Hematopoietic multipotent progenitor cell treated with erythropoietin and hydrocortisone succinate and interleukin-3 and kit ligand, for 17 days (in vitro differentiated cells): ENCODE measurements around the gene LRRC8E.
"Not testable (repeated sequence)": the region's sequence is repeated elsewhere in the genome, so short reads cannot be mapped to it uniquely, and the experiment has no call there.

Experiments used
- DNase-seq: peaks from one replicate; pipeline ENCODE4 v3.0.0-alpha.2; 2015; ENCODE audit warnings: low spot score

The LRRC8E gene

GRCh38 chr19:7920519-7921301 lies 32.4 kb downstream of the LRRC8E start:
- peak; percentile 98 for DNase-seq

DNA sequence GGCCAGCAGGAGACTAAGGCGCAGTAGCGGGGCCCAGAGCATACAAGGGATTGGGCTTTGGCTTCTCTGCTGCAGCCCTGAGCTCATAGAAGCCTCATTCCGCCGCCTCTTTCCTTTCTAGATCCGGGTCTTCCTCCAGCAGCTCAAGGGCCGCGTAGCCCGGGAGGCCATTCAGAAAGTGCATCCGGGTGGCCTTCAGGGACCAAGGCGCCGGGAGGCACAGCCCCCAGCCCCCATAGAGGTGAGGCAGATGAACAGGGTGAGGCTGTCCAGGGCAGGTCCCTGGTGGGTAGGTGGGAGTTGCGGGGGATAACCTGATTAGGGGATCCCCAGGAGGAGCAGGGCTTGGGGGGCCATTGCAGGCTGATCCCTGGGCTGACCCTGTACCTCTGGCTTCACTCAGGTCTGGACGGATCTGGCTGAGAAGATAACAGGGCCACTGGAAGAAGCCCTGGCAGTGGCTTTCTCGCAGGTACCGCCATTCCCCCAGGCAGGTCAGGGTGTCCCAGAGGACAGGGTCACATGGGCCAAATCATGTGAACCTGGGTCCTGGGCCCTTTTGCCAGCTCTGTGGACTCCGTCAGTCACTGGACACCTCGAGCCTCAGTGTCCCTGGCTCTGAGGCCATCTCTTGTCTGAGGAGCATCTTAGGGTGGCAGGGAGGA lies 33.1 kb downstream of the LRRC8E start:
- no peak for DNase-seq

GRCh38 chr19:7921967-7922835 lies 33.9 kb downstream of the LRRC8E start:
- DNase-seq: no peak

DNA sequence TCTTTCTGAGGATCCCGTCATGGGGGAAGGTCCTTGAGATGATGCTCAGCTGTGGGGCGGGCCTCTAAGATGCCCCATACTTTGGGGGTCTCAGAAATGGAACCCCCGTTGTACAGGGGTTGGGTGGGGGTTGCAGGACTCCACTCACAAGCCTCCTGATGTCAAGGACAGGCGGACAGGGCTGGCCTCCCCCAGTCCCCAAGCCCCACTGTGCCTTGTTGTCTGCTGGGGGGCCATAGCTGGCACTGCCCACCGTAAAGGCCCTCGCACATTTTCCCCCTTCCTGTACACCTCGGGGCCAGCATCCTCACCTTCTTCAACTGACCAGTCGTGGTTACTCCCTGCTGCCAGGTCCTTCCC lies 34.5 kb downstream of the LRRC8E start:
- DNase-seq: no peak

- no peak for DNase-seq
Measured at GRCh38 chr19:7923295-7924191, 35.2 kb downstream of the LRRC8E start.

DNA sequence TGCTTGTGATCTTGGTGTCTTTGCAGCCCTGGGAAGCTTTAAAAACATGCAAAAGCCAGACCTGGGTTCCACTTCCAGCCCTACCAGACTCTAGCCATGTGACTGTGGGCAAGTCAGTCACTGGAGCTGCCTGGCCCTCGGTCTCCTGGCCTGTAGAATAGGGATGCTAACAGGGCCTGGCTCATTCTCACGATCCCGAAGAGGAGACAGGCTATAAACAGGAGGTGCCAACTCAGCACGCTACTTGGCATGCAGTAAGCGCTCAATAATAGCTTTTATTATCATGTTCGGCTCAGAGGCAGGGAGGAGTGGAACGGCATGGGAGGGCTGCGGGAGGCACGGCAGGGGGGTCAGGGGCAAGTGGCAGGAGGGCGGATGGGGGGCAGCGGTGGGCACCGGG lies 35.9 kb downstream of the LRRC8E start:
- no peak for DNase-seq

DNA sequence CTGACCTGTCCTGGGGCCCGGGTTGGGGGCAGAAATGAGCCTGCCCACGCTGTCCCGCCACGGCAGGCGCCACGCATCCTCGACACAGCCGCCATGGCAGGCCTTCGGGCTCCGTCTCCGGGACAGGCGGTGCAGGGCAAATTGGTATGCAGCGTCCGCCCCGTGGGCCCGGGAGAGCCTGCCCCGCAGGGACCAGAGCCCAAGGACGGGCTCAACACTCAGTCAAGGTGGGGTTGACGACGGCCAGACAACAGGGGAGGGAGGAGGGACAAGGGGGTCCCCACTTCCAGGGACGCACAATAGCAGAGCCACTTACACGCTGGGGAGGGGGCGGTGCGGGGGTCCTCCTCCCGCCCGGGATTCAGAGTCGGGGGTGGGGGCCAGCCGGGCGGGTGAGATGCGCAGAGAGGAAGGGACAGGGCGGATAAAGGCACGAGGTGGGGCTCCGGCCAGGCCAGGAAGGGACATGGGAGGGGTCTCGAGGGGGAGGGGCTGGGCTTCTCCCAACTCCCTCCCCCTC lies 36.4 kb downstream of the LRRC8E start:
- no peak for DNase-seq

DNA sequence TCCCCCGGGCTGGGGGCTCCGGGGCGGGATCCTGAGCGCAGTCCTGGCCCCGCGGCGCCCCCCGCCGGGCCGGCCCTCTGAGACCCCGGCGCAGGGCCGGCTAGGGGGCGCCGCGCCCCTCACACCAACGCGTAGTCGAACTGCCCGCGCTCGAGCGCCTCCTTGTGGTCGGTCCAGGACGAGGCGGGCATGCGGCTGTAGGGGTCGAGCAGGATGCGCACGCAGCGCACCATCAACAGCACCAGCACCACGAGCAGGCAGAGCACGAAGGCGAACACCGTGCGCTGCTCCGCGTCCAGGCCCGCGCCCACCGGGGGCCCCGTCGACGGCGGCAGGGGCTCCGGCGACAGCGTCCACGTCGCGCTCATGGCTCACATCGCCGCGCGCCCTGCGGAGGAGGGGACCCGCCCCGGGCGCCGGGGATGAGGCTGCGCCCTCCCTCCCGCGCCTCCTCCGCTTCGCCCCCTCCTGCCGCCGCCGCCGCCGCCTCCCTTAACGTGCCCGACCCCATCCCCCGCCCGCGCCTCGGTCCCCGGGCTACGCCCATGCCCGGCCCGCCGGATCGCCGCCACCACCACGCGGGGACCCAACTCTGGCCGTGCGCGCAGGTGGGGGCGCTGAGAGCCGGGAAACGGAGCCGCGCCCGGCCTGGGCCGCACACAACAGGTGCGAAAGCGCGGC lies 37.0 kb downstream of the LRRC8E start:
- peak; percentile 84 for DNase-seq

DNA sequence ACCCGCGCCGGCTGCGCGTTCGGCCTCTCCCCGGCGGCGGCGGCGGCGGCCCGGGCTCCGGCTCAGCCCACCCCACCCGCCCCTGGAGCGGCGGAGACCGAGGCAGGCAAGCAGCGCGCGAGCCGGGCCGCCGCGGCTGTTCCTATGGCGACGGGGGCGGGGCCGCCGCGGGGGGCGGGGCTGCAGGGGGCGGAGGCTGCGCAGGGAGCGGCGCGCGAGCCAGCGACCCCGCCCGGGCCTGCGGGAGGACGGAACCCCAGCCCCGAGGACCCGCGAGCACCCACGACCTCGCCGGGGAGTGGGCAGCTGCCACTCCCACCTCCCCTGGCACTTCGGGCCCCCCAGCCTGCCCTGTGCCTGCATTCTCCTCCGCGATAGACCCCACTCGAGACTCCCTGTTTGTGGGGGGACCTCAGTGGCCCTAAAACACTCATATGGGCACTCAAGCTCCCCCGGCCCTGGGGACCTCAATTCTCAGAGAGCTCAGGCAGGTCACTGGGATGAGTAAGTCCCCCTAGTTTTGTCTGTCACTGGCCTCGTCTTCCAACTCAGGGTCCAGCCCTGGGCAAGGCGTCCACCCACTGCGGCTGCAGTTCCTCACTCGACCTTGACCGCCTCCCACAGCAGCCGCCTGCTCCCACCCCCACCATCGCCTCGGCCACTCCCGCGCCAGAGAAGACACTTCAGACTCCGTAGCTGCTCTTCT lies 37.9 kb downstream of the LRRC8E start, which contains the start of gene CTXN1:
Gene CTXN1 (minus strand): TSS at position 115 of the 706 bp plus-strand sequence. CDS start 597 bp downstream, outside the sequence.
- DNase-seq: peak; percentile 72

DNA sequence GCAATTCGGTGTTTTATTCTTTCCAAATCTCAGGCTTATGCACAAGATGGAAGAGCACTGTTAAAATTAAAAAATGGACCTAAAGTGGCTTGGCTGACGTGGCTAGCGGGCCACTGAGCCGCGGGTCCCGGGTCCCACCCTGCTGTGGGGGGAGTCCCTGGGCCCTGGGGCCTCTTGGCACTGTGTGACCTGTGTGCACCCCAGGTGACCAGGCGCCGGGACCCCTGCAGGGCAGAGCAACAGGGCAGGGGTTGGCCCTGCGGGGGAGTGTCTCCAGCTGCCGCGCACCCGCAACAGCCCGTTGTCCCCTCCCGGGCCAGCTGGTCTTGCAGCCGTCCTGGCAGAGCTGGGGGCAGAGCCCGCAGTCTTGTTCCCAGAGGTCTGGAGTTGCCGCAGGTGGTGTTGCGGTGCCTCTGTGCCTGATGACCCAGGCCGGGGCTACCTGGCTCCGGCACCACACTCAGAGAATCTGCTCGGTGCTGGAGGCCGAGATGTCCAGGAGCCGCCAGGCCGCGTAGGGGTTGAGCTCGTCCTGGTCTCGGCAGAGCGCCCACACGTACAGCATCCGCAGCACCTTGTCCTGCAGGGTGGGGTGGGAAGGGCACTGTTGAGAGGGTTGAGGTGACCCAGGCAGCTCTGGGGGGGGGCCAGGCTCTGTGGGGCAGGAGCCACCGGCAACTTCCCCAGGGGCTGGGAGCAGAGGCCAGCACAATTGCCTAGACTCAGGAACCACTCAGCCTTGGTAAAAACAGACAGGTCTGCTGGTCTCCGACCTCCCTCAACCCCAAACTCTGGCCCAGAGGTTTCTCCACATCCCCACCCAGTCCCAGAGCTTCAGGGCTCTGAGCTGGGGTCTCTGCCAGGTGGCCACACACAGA lies 38.7 kb downstream of the LRRC8E start:
- DNase-seq: no peak

- no peak for DNase-seq
Measured at GRCh38 chr19:7927605-7928333, 39.5 kb downstream of the LRRC8E start.

- DNase-seq: no peak
Measured at GRCh38 chr19:7928334-7928706, 40.0 kb downstream of the LRRC8E start.

GRCh38 chr19:7928741-7929701 lies 40.7 kb downstream of the LRRC8E start:
- DNase-seq: peak; percentile 33

- not testable (repeated sequence) for DNase-seq
Measured at GRCh38 chr19:7930030-7930429, 41.7 kb downstream of the LRRC8E start.

- DNase-seq: no peak
Measured at GRCh38 chr19:7930765-7931164, 42.5 kb downstream of the LRRC8E start.

DNA sequence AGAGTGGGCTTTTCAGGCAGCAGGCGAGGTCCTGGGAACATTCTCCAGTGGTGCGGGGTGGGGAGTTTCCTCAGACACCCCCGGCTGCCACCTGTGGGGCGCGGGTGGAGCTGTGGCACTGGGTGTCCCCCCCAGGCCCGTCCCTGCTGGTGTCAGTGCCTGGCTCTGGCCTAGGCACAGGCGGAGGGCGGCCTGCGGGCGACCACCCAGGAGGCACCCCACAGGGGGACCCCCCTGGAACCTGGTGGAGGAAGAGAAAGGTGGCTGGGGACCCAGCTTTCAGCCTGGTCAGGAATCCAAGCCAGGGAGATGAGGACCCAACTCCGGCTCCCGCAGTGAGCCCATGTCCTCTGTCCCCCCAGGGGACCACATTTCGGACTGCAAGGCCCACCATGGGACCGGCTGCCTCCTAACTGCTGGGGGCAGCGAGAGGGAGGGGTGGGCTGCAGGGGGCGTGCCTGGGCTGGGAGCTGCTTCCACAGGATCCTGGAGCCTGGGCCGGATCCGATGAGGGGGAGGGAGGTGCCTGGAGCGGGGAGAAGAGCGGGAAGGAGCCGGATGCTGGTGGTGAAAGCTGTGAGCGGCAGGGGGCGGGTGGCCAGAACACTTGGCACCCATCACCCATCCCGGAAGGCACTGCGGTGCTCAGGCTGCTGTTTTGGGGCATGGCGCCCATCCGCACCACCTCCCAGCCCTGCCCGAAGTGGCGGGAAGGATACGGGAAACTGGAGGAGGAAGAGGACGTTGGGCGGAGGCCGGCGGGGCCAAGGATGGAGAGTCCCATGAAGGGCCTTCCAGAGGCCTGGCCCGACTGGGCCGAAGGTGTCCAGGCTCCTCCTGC lies 43.1 kb downstream of the LRRC8E start:
- DNase-seq: no peak
